GM18519 (cell line): ENCODE measurements around the gene ZNF80.

ENCODE experiments used
- ATAC-seq: cut with Tn5 transposase; IDR thresholded peaks from one replicate; pipeline ENCODE4 v1.9.1; 2021; ENCODE audit warnings: mild to moderate bottlenecking, moderate library complexity; ENCODE audit not compliant: unreplicated experiment, low FRiP score

ZNF80 gene

GRCh38 chr3:114221165-114221880 is 16.1 kb downstream of the ZNF80 start:
- no peak for ATAC-seq

GRCh38 chr3:114219741-114220140 is 17.6 kb downstream of the ZNF80 start:
- no peak for ATAC-seq

- no peak for ATAC-seq
Measured at GRCh38 chr3:114218578-114219185, 18.7 kb downstream of the ZNF80 start.

- no peak for ATAC-seq
Measured at GRCh38 chr3:114218006-114218405, 19.4 kb downstream of the ZNF80 start.

GRCh38 chr3:114217266-114217665 is 20.1 kb downstream of the ZNF80 start:
- no peak for ATAC-seq

- ATAC-seq = no peak
Measured at GRCh38 chr3:114216186-114216970, 21.0 kb downstream of the ZNF80 start.

- no peak for ATAC-seq
Measured at GRCh38 chr3:114214542-114215341, 22.6 kb downstream of the ZNF80 start.

GRCh38 chr3:114213627-114214541 is 23.5 kb downstream of the ZNF80 start:
- ATAC-seq = peak; percentile 66

GRCh38 chr3:114213292-114213626 is 24.1 kb downstream of the ZNF80 start:
- ATAC-seq = no peak

- no peak for ATAC-seq
Measured at GRCh38 chr3:114212646-114213045, 24.7 kb downstream of the ZNF80 start.

GRCh38 chr3:114207768-114208167 is 29.6 kb downstream of the ZNF80 start:
- ATAC-seq = peak; percentile 90

- no peak for ATAC-seq
Measured at GRCh38 chr3:114206342-114206741, 31.0 kb downstream of the ZNF80 start.

- no peak for ATAC-seq
Measured at GRCh38 chr3:114205541-114205940, 31.8 kb downstream of the ZNF80 start.

- no peak for ATAC-seq
Measured at GRCh38 chr3:114194750-114195149, 42.6 kb downstream of the ZNF80 start.

- no peak for ATAC-seq
Measured at GRCh38 chr3:114192136-114192535, 45.2 kb downstream of the ZNF80 start.

GRCh38 chr3:114186501-114186900 is 50.9 kb downstream of the ZNF80 start:
- ATAC-seq = no peak
